Activated T-cell treated with anti-CD3 and anti-CD28 coated beads, Interleukin-2, amount 50 U/mL, for 24 hours (primary cell): Measurements from ENCODE around the gene TRNT1.
A peak's percentile ranks its signal among the peaks of the same experiment; 100 is the strongest.

Source experiments
- DNase-seq: peaks from one replicate; pipeline ENCODE4 v3.0.0-alpha.2; 2020
- H3K27ac Mint-ChIP-seq: 2 replicates; pipeline ENCODE4 v1.8.0; 2020; ENCODE audit warnings: mild to moderate bottlenecking, mixed read lengths
- H3K27me3 Mint-ChIP-seq: 2 replicates; pipeline ENCODE4 v1.8.0; 2020; ENCODE audit warnings: mixed read lengths
- H3K36me3 Mint-ChIP-seq: 2 replicates; pipeline ENCODE4 v1.8.0; 2020; ENCODE audit warnings: low read depth, mixed read lengths
- H3K4me1 Mint-ChIP-seq: 2 replicates; pipeline ENCODE4 v1.8.0; 2020; ENCODE audit warnings: low read depth, mixed read lengths
- H3K4me3 Mint-ChIP-seq: 2 replicates; pipeline ENCODE4 v1.8.0; 2020; ENCODE audit warnings: mild to moderate bottlenecking, moderate library complexity, mixed read lengths
- H3K9me3 Mint-ChIP-seq: 2 replicates; pipeline ENCODE4 v1.8.0; 2020; ENCODE audit warnings: mixed read lengths

The TRNT1 gene

GRCh38 chr3:3178498-3179328 lies 52.0 kb downstream of the TRNT1 start:
- H3K4me1 Mint-ChIP-seq = peaks cover 55% of the 10 kb centered on the region
- no peaks in the 10 kb centered on the region for H3K9me3 Mint-ChIP-seq

GRCh38 chr3:3179407-3180094 lies 52.8 kb downstream of the TRNT1 start, which contains the start of gene CRBN:
Gene CRBN (minus strand): TSS chr3:3179691. CDS start chr3:3179687, 4 bp downstream.
- H3K4me3 Mint-ChIP-seq = peak within 1 kb of the TSS; percentile 90
- H3K4me1 Mint-ChIP-seq = peaks cover 50% of the 10 kb centered on the region
- H3K36me3 Mint-ChIP-seq = peaks cover 34% of the 10 kb centered on the region
- no peaks in the 10 kb centered on the region for H3K9me3 Mint-ChIP-seq
- H3K27me3 Mint-ChIP-seq = no peaks in the 10 kb centered on the region
- DNase-seq = peak; percentile 92
- H3K27ac Mint-ChIP-seq = peak within 1 kb of the TSS; percentile 95

More at GRCh38 chr3:3178498-3179328, 52.0 kb downstream of the TRNT1 start:
- Mint-ChIP-seq H3K27me3 (no peaks in the 10 kb centered on the region), H3K4me3 (peak overlapping the region; percentile 90), H3K27ac (peak overlapping the region; percentile 95), H3K36me3 (peaks cover 42% of the 10 kb centered on the region)
- DNase-seq = no peak

- peaks cover 27% of the 10 kb centered on the region for H3K36me3 Mint-ChIP-seq
- H3K27me3 Mint-ChIP-seq = no peaks in the 10 kb centered on the region
- H3K9me3 Mint-ChIP-seq = no peaks in the 10 kb centered on the region
- peaks cover 43% of the 10 kb centered on the region for H3K4me1 Mint-ChIP-seq
- no peak overlapping the region for H3K4me3 Mint-ChIP-seq
- no peak for DNase-seq
- no peak overlapping the region for H3K27ac Mint-ChIP-seq
Observed at GRCh38 chr3:3180456-3180855, 53.7 kb downstream of the TRNT1 start.

- Mint-ChIP-seq H3K4me3 (no peak overlapping the region), H3K36me3 (no peaks in the 10 kb centered on the region), H3K4me1 (peaks cover 19% of the 10 kb centered on the region), H3K27me3 (no peaks in the 10 kb centered on the region), H3K27ac (no peak overlapping the region), H3K9me3 (peaks cover 2% of the 10 kb centered on the region)
- no peak for DNase-seq
Observed at GRCh38 chr3:3184876-3185275, 58.1 kb downstream of the TRNT1 start.

- H3K4me3 Mint-ChIP-seq = no peak overlapping the region
- H3K27me3 Mint-ChIP-seq = no peaks in the 10 kb centered on the region
- no peaks in the 10 kb centered on the region for H3K36me3 Mint-ChIP-seq
- peak overlapping the region; percentile 8 for H3K27ac Mint-ChIP-seq
- peaks cover 2% of the 10 kb centered on the region for H3K9me3 Mint-ChIP-seq
- H3K4me1 Mint-ChIP-seq = peaks cover 41% of the 10 kb centered on the region
- DNase-seq = no peak
Observed at GRCh38 chr3:3189102-3189727, 62.5 kb downstream of the TRNT1 start.

DNA sequence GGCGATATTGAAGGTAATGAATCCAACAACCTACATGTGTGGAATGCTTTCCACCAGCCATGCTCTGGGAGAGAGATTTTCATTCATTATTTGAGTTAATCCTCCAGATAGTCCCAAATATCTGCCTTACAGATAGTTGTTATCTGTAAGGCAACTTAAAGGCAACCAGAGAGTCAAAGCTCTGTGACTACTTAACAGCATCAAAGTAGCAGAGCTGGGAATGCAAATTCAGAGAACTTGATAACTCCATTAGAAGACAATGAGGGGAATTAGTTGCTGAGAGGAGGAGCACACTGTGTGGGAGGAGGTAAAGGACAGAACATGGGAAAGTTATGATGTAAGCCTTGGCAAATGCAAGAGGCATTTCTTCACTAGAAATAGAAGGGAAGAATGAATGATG lies 63.2 kb downstream of the TRNT1 start:
- no peak for DNase-seq
- Mint-ChIP-seq H3K27me3 (no peaks in the 10 kb centered on the region), H3K27ac (no peak overlapping the region), H3K4me1 (peaks cover 41% of the 10 kb centered on the region), H3K9me3 (peaks cover 2% of the 10 kb centered on the region), H3K36me3 (no peaks in the 10 kb centered on the region), H3K4me3 (no peak overlapping the region)

GRCh38 chr3:3191675-3192285 lies 65.0 kb downstream of the TRNT1 start:
- H3K27ac Mint-ChIP-seq = peak overlapping the region; percentile 82

DNA sequence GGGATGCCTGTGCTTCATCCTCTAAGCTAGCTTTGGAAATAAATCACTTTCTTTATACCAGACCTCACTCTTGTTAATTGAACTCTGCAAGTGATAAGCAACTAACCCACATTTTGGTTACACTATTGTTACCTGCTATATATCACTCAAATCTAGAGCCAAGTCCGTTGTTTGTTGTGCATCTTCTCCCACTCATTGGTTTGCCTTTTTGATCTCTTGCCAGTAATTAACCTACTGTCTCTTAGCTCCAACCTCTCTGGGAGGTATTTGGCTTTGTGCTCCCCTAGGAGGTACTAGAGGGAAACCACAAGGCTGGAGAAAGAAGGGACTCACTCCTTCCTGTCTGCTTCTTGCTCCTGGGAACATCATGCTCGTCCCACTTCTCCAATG lies 65.5 kb downstream of the TRNT1 start:
- H3K36me3 Mint-ChIP-seq = no peaks in the 10 kb centered on the region
- peak overlapping the region; percentile 19 for H3K4me3 Mint-ChIP-seq
- no peaks in the 10 kb centered on the region for H3K9me3 Mint-ChIP-seq
- peaks cover 43% of the 10 kb centered on the region for H3K4me1 Mint-ChIP-seq
- peak overlapping the region; percentile 82 for H3K27ac Mint-ChIP-seq
- no peak for DNase-seq
- H3K27me3 Mint-ChIP-seq = no peaks in the 10 kb centered on the region

More at GRCh38 chr3:3191675-3192285, 65.0 kb downstream of the TRNT1 start:
- peak overlapping the region; percentile 19 for H3K4me3 Mint-ChIP-seq
- no peak for DNase-seq
- no peaks in the 10 kb centered on the region for H3K27me3 Mint-ChIP-seq
- peaks cover 43% of the 10 kb centered on the region for H3K4me1 Mint-ChIP-seq
- H3K36me3 Mint-ChIP-seq = no peaks in the 10 kb centered on the region
- peaks cover 2% of the 10 kb centered on the region for H3K9me3 Mint-ChIP-seq

- Mint-ChIP-seq H3K36me3 (no peaks in the 10 kb centered on the region), H3K4me1 (peaks cover 33% of the 10 kb centered on the region), H3K27me3 (no peaks in the 10 kb centered on the region), H3K9me3 (no peaks in the 10 kb centered on the region), H3K4me3 (no peak overlapping the region), H3K27ac (no peak overlapping the region)
- DNase-seq = no peak
Observed at GRCh38 chr3:3194861-3195260, 68.1 kb downstream of the TRNT1 start.

- H3K9me3 Mint-ChIP-seq = no peaks in the 10 kb centered on the region
- H3K27ac Mint-ChIP-seq = no peak overlapping the region
- H3K4me1 Mint-ChIP-seq = peaks cover 26% of the 10 kb centered on the region
- H3K36me3 Mint-ChIP-seq = no peaks in the 10 kb centered on the region
- no peak for DNase-seq
- H3K27me3 Mint-ChIP-seq = no peaks in the 10 kb centered on the region
- no peak overlapping the region for H3K4me3 Mint-ChIP-seq
Observed at GRCh38 chr3:3196148-3196861, 69.6 kb downstream of the TRNT1 start.
